ENCODE measurements around the gene ATP12A. TPM values are rescaled to one million over a fixed set of nuclear protein-coding genes. Genes with fewer than 3 reads are reported as not detected.

Gene ATP12A
- total RNA-seq, 1 donor = not detected

- no peak overlapping the region for H3K4me3 ChIP-seq (ENCODE audit: low read depth, low read length)
- no peak for DNase-seq (ENCODE audit: low read depth)
- no peak for TF ChIP-seq CTCF (IDR thresholded peaks at IDR 0.05; ENCODE audit: insufficient read depth, low read depth, low read length)
These were observed 4.4 kb downstream of the ATP12A start for GRCh38 chr13:24684600-24684998.

GRCh38 chr13:24685314-24685713 lies 5.1 kb downstream of the ATP12A start:
- no peak for DNase-seq (ENCODE audit: low read depth)
- TF ChIP-seq CTCF (IDR thresholded peaks at IDR 0.05; ENCODE audit: insufficient read depth, low read depth, low read length) = no peak

GRCh38 chr13:24687611-24688010 lies 7.4 kb downstream of the ATP12A start:
- no peak for TF ChIP-seq CTCF (IDR thresholded peaks at IDR 0.05; ENCODE audit: insufficient read depth, low read depth, low read length)
- no peak overlapping the region for H3K4me3 ChIP-seq (ENCODE audit: low read depth, low read length)
- DNase-seq (ENCODE audit: low read depth) = no peak

More at GRCh38 chr13:24685314-24685713, 5.1 kb downstream of the ATP12A start:
- H3K4me3 ChIP-seq (ENCODE audit: low read depth, low read length) = no peak overlapping the region

- H3K4me3 ChIP-seq (ENCODE audit: low read depth, low read length) = no peak overlapping the region
- no peak for DNase-seq (ENCODE audit: low read depth)
- TF ChIP-seq CTCF (IDR thresholded peaks at IDR 0.05; ENCODE audit: insufficient read depth, low read depth, low read length) = no peak
These were observed 7.9 kb downstream of the ATP12A start for GRCh38 chr13:24688111-24688510.

GRCh38 chr13:24688950-24689349 lies 8.7 kb downstream of the ATP12A start:
- no peak overlapping the region for H3K4me3 ChIP-seq (ENCODE audit: low read depth, low read length)
- no peak for DNase-seq (ENCODE audit: low read depth)
- TF ChIP-seq CTCF (IDR thresholded peaks at IDR 0.05; ENCODE audit: insufficient read depth, low read depth, low read length) = no peak

- TF ChIP-seq CTCF (IDR thresholded peaks at IDR 0.05; ENCODE audit: insufficient read depth, low read depth, low read length) = no peak
- DNase-seq (ENCODE audit: low read depth) = no peak
- no peak overlapping the region for H3K4me3 ChIP-seq (ENCODE audit: low read depth, low read length)
These were observed 11.2 kb downstream of the ATP12A start for GRCh38 chr13:24691381-24691780.

- H3K4me3 ChIP-seq (ENCODE audit: low read depth, low read length) = no peak overlapping the region
- peak; percentile 38 for DNase-seq (ENCODE audit: low read depth)
- no peak for TF ChIP-seq CTCF (IDR thresholded peaks at IDR 0.05; ENCODE audit: insufficient read depth, low read depth, low read length)
These were observed 12.4 kb downstream of the ATP12A start for GRCh38 chr13:24692561-24692960.

Measured in fibroblast of villous mesenchyme (primary cell).